H9 (cell line): ENCODE results near the gene ZNF385B. TPM values are rescaled to one million over a fixed set of nuclear protein-coding genes. Genes with fewer than 3 reads are reported as not detected.

Experiments used
- DNase-seq: peaks from one replicate; pipeline ENCODE4 v3.0.0-alpha.2; 2017
- H2AFZ ChIP-seq: one replicate; pipeline ENCODE4 v1.6.1; 2013; ENCODE audit warnings: mild to moderate bottlenecking, low read length, control low read depth, moderate library complexity
- H2AK5ac ChIP-seq: 2 replicates; pipeline ENCODE4 v1.6.1; 2013; ENCODE audit warnings: low read length, control low read depth, mixed read lengths; ENCODE audit not compliant: insufficient read length
- H2BK120ac ChIP-seq: one replicate; pipeline ENCODE4 v1.6.1; 2013; ENCODE audit warnings: low read depth, mild to moderate bottlenecking, low read length, control low read depth, inconsistent platforms; ENCODE audit not compliant: poor library complexity, severe bottlenecking
- H2BK12ac ChIP-seq: 2 replicates; pipeline ENCODE4 v1.6.1; 2013; ENCODE audit warnings: low read length, control low read depth, mixed read lengths, low read depth; ENCODE audit not compliant: insufficient read length
- H2BK15ac ChIP-seq: 2 replicates; pipeline ENCODE4 v1.6.1; 2013; ENCODE audit warnings: low read depth, low read length, control low read depth
- H2BK20ac ChIP-seq: one replicate; pipeline ENCODE4 v1.6.1; 2013; ENCODE audit warnings: low read depth, mild to moderate bottlenecking, low read length, control low read depth, inconsistent platforms; ENCODE audit not compliant: poor library complexity, severe bottlenecking
- H2BK5ac ChIP-seq: 2 replicates; pipeline ENCODE4 v1.6.1; 2013; ENCODE audit warnings: low read length, control low read depth, mixed read lengths; ENCODE audit not compliant: insufficient read length
- H3K14ac ChIP-seq: 2 replicates; pipeline ENCODE4 v1.6.1; 2013; ENCODE audit warnings: low read length, control low read depth; ENCODE audit not compliant: insufficient read depth
- H3K18ac ChIP-seq: 2 replicates; pipeline ENCODE4 v1.6.1; 2013; ENCODE audit warnings: low read depth, mild to moderate bottlenecking, mixed read lengths, low read length, control low read depth; ENCODE audit not compliant: insufficient read length
- H3K23ac ChIP-seq: 2 replicates; pipeline ENCODE4 v1.6.1; 2013; ENCODE audit warnings: low read length, control low read depth, mixed read lengths, low read depth; ENCODE audit not compliant: insufficient read length
- H3K23me2 ChIP-seq: 2 replicates; pipeline ENCODE4 v1.6.1; 2013; ENCODE audit warnings: low read depth, mild to moderate bottlenecking, mixed read lengths, low read length, control low read depth; ENCODE audit not compliant: insufficient read length, poor library complexity, severe bottlenecking
- H3K27ac ChIP-seq: 2 replicates; pipeline ENCODE4 v1.5.1; 2013; ENCODE audit warnings: low read length, control low read depth, mixed read lengths, low read depth; ENCODE audit not compliant: insufficient read length
- H3K27me3 ChIP-seq: 2 replicates; pipeline ENCODE4 v1.6.1; 2013; ENCODE audit warnings: low read length, control low read depth, inconsistent platforms; ENCODE audit not compliant: insufficient read depth
- H3K4ac ChIP-seq: 2 replicates; pipeline ENCODE4 v1.6.1; 2013; ENCODE audit warnings: low read depth, mild to moderate bottlenecking, control low read depth, inconsistent platforms, low read length, moderate library complexity
- H3K4me1 ChIP-seq: 2 replicates; pipeline ENCODE4 v1.6.1; 2013; ENCODE audit warnings: low read length, control low read depth, inconsistent platforms; ENCODE audit not compliant: insufficient read depth
- H3K4me2 ChIP-seq: 2 replicates; pipeline ENCODE4 v1.6.1; 2013; ENCODE audit warnings: low read length, control low read depth, mixed read lengths; ENCODE audit not compliant: insufficient read length, insufficient read depth
- H3K56ac ChIP-seq: 2 replicates; pipeline ENCODE4 v1.6.1; 2013; ENCODE audit warnings: low read depth, mild to moderate bottlenecking, mixed read lengths, low read length, control low read depth; ENCODE audit not compliant: insufficient read length
- H3K79me1 ChIP-seq: 2 replicates; pipeline ENCODE4 v1.6.1; 2013; ENCODE audit warnings: low read depth, mild to moderate bottlenecking, moderate library complexity, low read length, control low read depth, inconsistent platforms; ENCODE audit not compliant: insufficient read depth, poor library complexity, severe bottlenecking
- H3K79me2 ChIP-seq: 2 replicates; pipeline ENCODE4 v1.6.1; 2013; ENCODE audit warnings: low read length, control low read depth, inconsistent platforms; ENCODE audit not compliant: insufficient read depth
- H3K9ac ChIP-seq: 2 replicates; pipeline ENCODE4 v1.6.1; 2013; ENCODE audit warnings: low read length, control low read depth, mixed read lengths; ENCODE audit not compliant: insufficient read length; ENCODE audit errors: extremely low read depth
- H3K9me3 ChIP-seq: one replicate; pipeline ENCODE4 v1.6.1; 2013; ENCODE audit warnings: low read depth, low read length, inconsistent platforms; ENCODE audit not compliant: control insufficient read depth
- H3T11ph ChIP-seq: one replicate; pipeline ENCODE4 v1.6.1; 2013; ENCODE audit warnings: mild to moderate bottlenecking, low read length, control low read depth, inconsistent platforms
- H4K20me1 ChIP-seq: one replicate; pipeline ENCODE4 v1.6.1; 2013; ENCODE audit not compliant: control insufficient read depth, insufficient read length, insufficient read depth
- H4K5ac ChIP-seq: 2 replicates; pipeline ENCODE4 v1.6.1; 2013; ENCODE audit warnings: low read depth, mild to moderate bottlenecking, mixed read lengths, low read length, control low read depth; ENCODE audit not compliant: insufficient read length
- H4K8ac ChIP-seq: replicated peaks from 2 replicates; pipeline ENCODE4 v1.6.1; 2013; ENCODE audit warnings: low read length, control low read depth, mixed read lengths, low read depth; ENCODE audit not compliant: insufficient read length
- H4K91ac ChIP-seq: 2 replicates; pipeline ENCODE4 v1.6.1; 2013; ENCODE audit warnings: low read depth, mild to moderate bottlenecking, moderate library complexity, mixed read lengths, low read length, control low read depth; ENCODE audit not compliant: insufficient read length
- H3K27ac Mint-ChIP-seq, 3 experiments: 2 replicates in 2 of 3; 3 replicates in 1 of 3; pipeline ENCODE4 v1.8.0; 2020 to 2021; ENCODE audit warnings: mixed read lengths in 3 of 3, mild to moderate bottlenecking in 1 of 3, moderate library complexity in 1 of 3
- H3K27me3 Mint-ChIP-seq: 2 replicates; pipeline ENCODE4 v1.8.0; 2021; ENCODE audit warnings: low read depth, mild to moderate bottlenecking, moderate library complexity, mixed read lengths
- H3K36me3 Mint-ChIP-seq, 3 experiments: 2 replicates in 2 of 3; 3 replicates in 1 of 3; pipeline ENCODE4 v1.8.0; 2020 to 2021; ENCODE audit warnings: low read depth in 3 of 3, mixed read lengths in 3 of 3; ENCODE audit not compliant: insufficient read depth in 1 of 3
- H3K4me1 Mint-ChIP-seq, 2 experiments: 2 replicates each; pipeline ENCODE4 v1.8.0; 2020; ENCODE audit warnings: mixed read lengths in 2 of 2
- H3K4me3 Mint-ChIP-seq, 2 experiments: 2 replicates in 1 of 2; 3 replicates in 1 of 2; pipeline ENCODE4 v1.8.0; 2020 to 2021; ENCODE audit warnings: mild to moderate bottlenecking in 2 of 2, mixed read lengths in 2 of 2, moderate library complexity in 1 of 2
- H3K9me3 Mint-ChIP-seq, 2 experiments: 2 replicates in 1 of 2; 3 replicates in 1 of 2; pipeline ENCODE4 v1.8.0; 2020; ENCODE audit warnings: mild to moderate bottlenecking in 2 of 2, mixed read lengths in 2 of 2, moderate library complexity in 1 of 2
- CTCF ChIP-seq: fragments of 200-600 bp; sonication (generic); conservative IDR thresholded peaks from 3 replicates; pipeline ENCODE4 v1.8.0; 2021; ENCODE audit warnings: antibody characterized with exemption, mild to moderate bottlenecking
- WGBS: extraction: QIAGEN DNeasy Blood & Tissue Kit; methylation state at CpG from one replicate; pipeline ENCODE4 v1.1.7; 2013; ENCODE audit warnings: missing lambda C conversion rate, low lambda C conversion rate, mixed read lengths; ENCODE audit not compliant: insufficient read length; ENCODE audit errors: extremely low coverage; 5-methylcytosine and 5-hydroxymethylcytosine counted together
- total RNA-seq: library from RNA; stranded (reverse); gene quantifications from 2 replicates; pipeline ENCODE4 v1.2.1, GENCODE V29; 2021

The ZNF385B gene
- total RNA-seq, 1 experiment from 2014 or later: 2.1 TPM

- no CpG with 5 or more reads among the region's 12 CpGs for WGBS
- Histone ChIP-seq H3K4me1 (no peaks in the 10 kb centered on the region), H2BK20ac (no peak overlapping the region), H3K14ac (no peak overlapping the region), H3T11ph (no peak overlapping the region), H4K91ac (no peak overlapping the region), H3K79me1 (no peaks in the 10 kb centered on the region), H2BK5ac (no peak overlapping the region), H3K23me2 (no peaks in the 10 kb centered on the region), H3K27ac (no peak overlapping the region), H3K18ac (no peak overlapping the region), H2BK120ac (no peak overlapping the region), H4K5ac (no peak overlapping the region), H3K9me3 (no peaks in the 10 kb centered on the region), H3K4ac (no peak overlapping the region), H3K27me3 (no peaks in the 10 kb centered on the region), H3K79me2 (no peaks in the 10 kb centered on the region), H4K20me1 (no peaks in the 10 kb centered on the region), H2BK15ac (no peak overlapping the region), H2AK5ac (no peak overlapping the region), H3K23ac (no peak overlapping the region), H2AFZ (no peak overlapping the region), H2BK12ac (no peak overlapping the region), H3K9ac (no peak overlapping the region), H3K56ac (no peak overlapping the region), H4K8ac (no peak overlapping the region), H3K4me2 (no peak overlapping the region)
- no peak for DNase-seq
- Mint-ChIP-seq H3K36me3 (no peaks in the 10 kb centered on the region), H3K9me3 (no peaks in the 10 kb centered on the region), H3K4me3 (no peak overlapping the region), H3K27ac (peak overlapping the region in 1 of 3 experiments; percentile 76; a peak in 1 of 7 replicates), H3K27me3 (no peaks in the 10 kb centered on the region), H3K4me1 (no peaks in the 10 kb centered on the region)
- no peak for TF ChIP-seq CTCF
These were observed 196.2 kb downstream of the ZNF385B start for GRCh38 chr2:179664972-179665812.
